Neural cell (in vitro differentiated cells): Measurements from ENCODE around the gene COQ7. TPM values are rescaled to one million over a fixed set of nuclear protein-coding genes. Genes with fewer than 3 reads are reported as not detected.

Experiments
- H2AFZ ChIP-seq: fragments of 200-600, 300-800 bp; sonication (generic), shearing (Covaris generic); 2 replicates; pipeline ENCODE4 v1.6.0; 2014; ENCODE audit warnings: low read depth, mild to moderate bottlenecking, antibody characterized with exemption, low read length, moderate library complexity
- H3F3A ChIP-seq: fragments of 200-600 bp; shearing (Covaris generic); 2 replicates; pipeline ENCODE4 v1.6.1; 2016; ENCODE audit warnings: mild to moderate bottlenecking, moderate library complexity, mixed read lengths, antibody characterized with exemption, low read length; ENCODE audit not compliant: insufficient read depth, poor library complexity, severe bottlenecking
- H3K27ac ChIP-seq: fragments of 200-600, 300-800 bp; sonication (generic), shearing (Covaris generic); 2 replicates; pipeline ENCODE4 v1.5.1; 2014; ENCODE audit warnings: mild to moderate bottlenecking, low read length, moderate library complexity
- H3K27me3 ChIP-seq: fragments of 300-800, 200-600 bp; sonication (generic), shearing (Covaris generic); 2 replicates; pipeline ENCODE4 v1.6.0; 2014; ENCODE audit warnings: mild to moderate bottlenecking, low read depth, low read length, moderate library complexity; ENCODE audit not compliant: insufficient read depth
- H3K36me3 ChIP-seq: fragments of 300-800, 200-600 bp; sonication (generic), shearing (Covaris generic); 2 replicates; pipeline ENCODE4 v1.5.1; 2014; ENCODE audit warnings: mild to moderate bottlenecking, antibody characterized with exemption, low read length, moderate library complexity; ENCODE audit not compliant: insufficient read depth
- H3K4me2 ChIP-seq: fragments of 300-800, 200-600 bp; sonication (generic), shearing (Covaris generic); 2 replicates; pipeline ENCODE4 v1.6.0; 2014; ENCODE audit warnings: mild to moderate bottlenecking, low read length
- H3K4me3 ChIP-seq: fragments of 300-800, 200-600 bp; sonication (generic), shearing (Covaris generic); 2 replicates; pipeline ENCODE4 v1.5.1; 2014; ENCODE audit warnings: mild to moderate bottlenecking, low read length, moderate library complexity
- H3K79me2 ChIP-seq: fragments of 200-600 bp; shearing (Covaris generic); replicated peaks from 2 replicates; pipeline ENCODE4 v1.6.0; 2014; ENCODE audit warnings: mild to moderate bottlenecking, low read length, moderate library complexity; ENCODE audit not compliant: insufficient read depth
- H3K9ac ChIP-seq: fragments of 300-800, 200-600 bp; sonication (generic), shearing (Covaris generic); 2 replicates; pipeline ENCODE4 v1.6.1; 2016; ENCODE audit warnings: mild to moderate bottlenecking, low read length, mixed read lengths
- H3K9me2 ChIP-seq: fragments of 200-600 bp; shearing (Covaris generic); 2 replicates; pipeline ENCODE4 v1.6.1; 2016; ENCODE audit warnings: mild to moderate bottlenecking, low read length, mixed read lengths; ENCODE audit not compliant: insufficient read depth
- H3K9me3 ChIP-seq: fragments of 200-600, 300-800 bp; sonication (generic), shearing (Covaris generic); 2 replicates; pipeline ENCODE4 v1.6.1; 2016; ENCODE audit warnings: mild to moderate bottlenecking, mixed run types, low read length, moderate library complexity, mixed read lengths
- H4K20me1 ChIP-seq: fragments of 200-600 bp; shearing (Covaris generic); 2 replicates; pipeline ENCODE4 v1.6.1; 2016; ENCODE audit warnings: mild to moderate bottlenecking, mixed run types; ENCODE audit not compliant: insufficient read depth
- EP300 ChIP-seq: fragments of 450-650 bp; conservative IDR thresholded peaks from 2 replicates; pipeline ENCODE4 v1.6.1; 2014; ENCODE audit warnings: antibody characterized with exemption, mild to moderate bottlenecking, moderate library complexity; ENCODE audit not compliant: poor library complexity, severe bottlenecking
- EZH2 ChIP-seq: fragments of 200-600, 300-800 bp; shearing (Covaris generic), sonication (generic); IDR thresholded peaks from 2 replicates; pipeline ENCODE4 v1.6.1; 2014; ENCODE audit warnings: antibody characterized with exemption, low read length, borderline replicate concordance, mild to moderate bottlenecking; ENCODE audit not compliant: insufficient read depth, poor library complexity, severe bottlenecking
- MXI1 ChIP-seq: fragments of 450-650 bp; conservative IDR thresholded peaks from 2 replicates; pipeline ENCODE4 v1.6.1; 2014; ENCODE audit warnings: antibody characterized with exemption, mild to moderate bottlenecking; ENCODE audit not compliant: poor library complexity, severe bottlenecking
- POLR2AphosphoS5 ChIP-seq: IDR thresholded peaks from 2 replicates; pipeline ENCODE4 v1.6.1; 2012
- RAD21 ChIP-seq: fragments of 450-650 bp; conservative IDR thresholded peaks from 2 replicates; pipeline ENCODE4 v1.6.1; 2014; ENCODE audit warnings: antibody characterized with exemption, mild to moderate bottlenecking, moderate library complexity
- SMC3 ChIP-seq: fragments of 450-650 bp; conservative IDR thresholded peaks from 2 replicates; pipeline ENCODE4 v1.6.1; 2014; ENCODE audit warnings: antibody characterized with exemption, mild to moderate bottlenecking, moderate library complexity; ENCODE audit not compliant: poor library complexity
- TAF1 ChIP-seq: IDR thresholded peaks from 2 replicates; pipeline ENCODE4 v1.6.1; 2012; ENCODE audit warnings: low read depth
- polyA plus RNA-seq: library from polyadenylated mRNA; depleted of rRNA; stranded (reverse); fragments of >200 nt; gene quantifications from 2 replicates; pipeline ENCODE4 v1.2.3, GENCODE V29; 2014
- TF ChIP-seq, protein P1 (sequence below): fragments of 450-650 bp; IDR thresholded peaks from 2 replicates; pipeline ENCODE4 v1.5.1; 2014; ENCODE audit warnings: antibody characterized with exemption, mild to moderate bottlenecking, moderate library complexity; ENCODE audit not compliant: poor library complexity, severe bottlenecking
- TF ChIP-seq, protein P2 (sequence below): IDR thresholded peaks from 2 replicates; pipeline ENCODE4 v1.6.1; 2012; ENCODE audit warnings: borderline replicate concordance

COQ7 gene
- polyA plus RNA-seq, 1 donor from 2014 or later, result 38.5 TPM

- Histone ChIP-seq H3K4me2 (no peak overlapping the region), H3K4me3 (no peak overlapping the region), H3K79me2 (peaks cover 6% of the 10 kb centered on the region), H3K9me3 (no peaks in the 10 kb centered on the region), H3F3A (no peaks in the 10 kb centered on the region), H3K9ac (no peak overlapping the region), H4K20me1 (no peaks in the 10 kb centered on the region), H2AFZ (no peak overlapping the region), H3K27ac (no peak overlapping the region), H3K36me3 (peaks cover 8% of the 10 kb centered on the region), H3K27me3 (no peaks in the 10 kb centered on the region), H3K9me2 (no peaks in the 10 kb centered on the region)
- TF ChIP-seq, protein P1, sequence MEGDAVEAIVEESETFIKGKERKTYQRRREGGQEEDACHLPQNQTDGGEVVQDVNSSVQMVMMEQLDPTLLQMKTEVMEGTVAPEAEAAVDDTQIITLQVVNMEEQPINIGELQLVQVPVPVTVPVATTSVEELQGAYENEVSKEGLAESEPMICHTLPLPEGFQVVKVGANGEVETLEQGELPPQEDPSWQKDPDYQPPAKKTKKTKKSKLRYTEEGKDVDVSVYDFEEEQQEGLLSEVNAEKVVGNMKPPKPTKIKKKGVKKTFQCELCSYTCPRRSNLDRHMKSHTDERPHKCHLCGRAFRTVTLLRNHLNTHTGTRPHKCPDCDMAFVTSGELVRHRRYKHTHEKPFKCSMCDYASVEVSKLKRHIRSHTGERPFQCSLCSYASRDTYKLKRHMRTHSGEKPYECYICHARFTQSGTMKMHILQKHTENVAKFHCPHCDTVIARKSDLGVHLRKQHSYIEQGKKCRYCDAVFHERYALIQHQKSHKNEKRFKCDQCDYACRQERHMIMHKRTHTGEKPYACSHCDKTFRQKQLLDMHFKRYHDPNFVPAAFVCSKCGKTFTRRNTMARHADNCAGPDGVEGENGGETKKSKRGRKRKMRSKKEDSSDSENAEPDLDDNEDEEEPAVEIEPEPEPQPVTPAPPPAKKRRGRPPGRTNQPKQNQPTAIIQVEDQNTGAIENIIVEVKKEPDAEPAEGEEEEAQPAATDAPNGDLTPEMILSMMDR, result no peak
- no peak for TF ChIP-seq EP300
- no peak for TF ChIP-seq MXI1
- TF ChIP-seq, protein P2, sequence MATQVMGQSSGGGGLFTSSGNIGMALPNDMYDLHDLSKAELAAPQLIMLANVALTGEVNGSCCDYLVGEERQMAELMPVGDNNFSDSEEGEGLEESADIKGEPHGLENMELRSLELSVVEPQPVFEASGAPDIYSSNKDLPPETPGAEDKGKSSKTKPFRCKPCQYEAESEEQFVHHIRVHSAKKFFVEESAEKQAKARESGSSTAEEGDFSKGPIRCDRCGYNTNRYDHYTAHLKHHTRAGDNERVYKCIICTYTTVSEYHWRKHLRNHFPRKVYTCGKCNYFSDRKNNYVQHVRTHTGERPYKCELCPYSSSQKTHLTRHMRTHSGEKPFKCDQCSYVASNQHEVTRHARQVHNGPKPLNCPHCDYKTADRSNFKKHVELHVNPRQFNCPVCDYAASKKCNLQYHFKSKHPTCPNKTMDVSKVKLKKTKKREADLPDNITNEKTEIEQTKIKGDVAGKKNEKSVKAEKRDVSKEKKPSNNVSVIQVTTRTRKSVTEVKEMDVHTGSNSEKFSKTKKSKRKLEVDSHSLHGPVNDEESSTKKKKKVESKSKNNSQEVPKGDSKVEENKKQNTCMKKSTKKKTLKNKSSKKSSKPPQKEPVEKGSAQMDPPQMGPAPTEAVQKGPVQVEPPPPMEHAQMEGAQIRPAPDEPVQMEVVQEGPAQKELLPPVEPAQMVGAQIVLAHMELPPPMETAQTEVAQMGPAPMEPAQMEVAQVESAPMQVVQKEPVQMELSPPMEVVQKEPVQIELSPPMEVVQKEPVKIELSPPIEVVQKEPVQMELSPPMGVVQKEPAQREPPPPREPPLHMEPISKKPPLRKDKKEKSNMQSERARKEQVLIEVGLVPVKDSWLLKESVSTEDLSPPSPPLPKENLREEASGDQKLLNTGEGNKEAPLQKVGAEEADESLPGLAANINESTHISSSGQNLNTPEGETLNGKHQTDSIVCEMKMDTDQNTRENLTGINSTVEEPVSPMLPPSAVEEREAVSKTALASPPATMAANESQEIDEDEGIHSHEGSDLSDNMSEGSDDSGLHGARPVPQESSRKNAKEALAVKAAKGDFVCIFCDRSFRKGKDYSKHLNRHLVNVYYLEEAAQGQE, result no peak
- no peak for TF ChIP-seq SMC3
- no peak for TF ChIP-seq POLR2AphosphoS5
- TF ChIP-seq RAD21, result no peak
- TF ChIP-seq TAF1, result no peak
- TF ChIP-seq EZH2, result no peak
These were observed 5.9 kb downstream of the COQ7 start for GRCh38 chr16:19073344-19073743.

- H3K36me3 ChIP-seq, result peaks cover 10% of the 10 kb centered on the region
- H4K20me1 ChIP-seq, result no peaks in the 10 kb centered on the region
- no peak overlapping the region for H2AFZ ChIP-seq
- no peak overlapping the region for H3K4me2 ChIP-seq
- no peak overlapping the region for H3K9ac ChIP-seq
- H3F3A ChIP-seq, result no peaks in the 10 kb centered on the region
- H3K79me2 ChIP-seq, result peaks cover 1% of the 10 kb centered on the region
- no peak overlapping the region for H3K4me3 ChIP-seq
- no peak for TF ChIP-seq POLR2AphosphoS5
- no peak for TF ChIP-seq MXI1
- no peak for TF ChIP-seq EZH2
- no peak for TF ChIP-seq EP300
- no peak for TF ChIP-seq SMC3
- no peak for TF ChIP-seq TAF1
- TF ChIP-seq, protein P1, result no peak
- no peak for TF ChIP-seq RAD21
- TF ChIP-seq, protein P2, result no peak
- no peaks in the 10 kb centered on the region for H3K9me3 ChIP-seq
- no peaks in the 10 kb centered on the region for H3K27me3 ChIP-seq
- H3K27ac ChIP-seq, result no peak overlapping the region
- no peaks in the 10 kb centered on the region for H3K9me2 ChIP-seq
These were observed 6.4 kb downstream of the COQ7 start for GRCh38 chr16:19073863-19074262.
